Hippocampal formation (tissue), 2 donors: ENCODE measurements around the gene NPIPA3.
"Not testable (repeated sequence)": the region's sequence is repeated elsewhere in the genome, so short reads cannot be mapped to it uniquely, and the experiment has no call there.

Source experiments
- DNase-seq, 2 donors: peaks; one replicate each; lab custom pipeline; 2025; lab: John Stamatoyannopoulos, UW

Gene NPIPA3

GRCh38 chr16:14742273-14743128, 39.3 kb downstream of the NPIPA3 start, which contains the start of gene NPIPA2:
Gene NPIPA2 (plus strand): TSS chr16:14742533. CDS start chr16:14748066, 5,533 bp downstream.
- DNase-seq: not testable (repeated sequence)

- DNase-seq: not testable (repeated sequence)
Observed at GRCh38 chr16:14773654-14774053, 70.4 kb downstream of the NPIPA3 start.

DNA sequence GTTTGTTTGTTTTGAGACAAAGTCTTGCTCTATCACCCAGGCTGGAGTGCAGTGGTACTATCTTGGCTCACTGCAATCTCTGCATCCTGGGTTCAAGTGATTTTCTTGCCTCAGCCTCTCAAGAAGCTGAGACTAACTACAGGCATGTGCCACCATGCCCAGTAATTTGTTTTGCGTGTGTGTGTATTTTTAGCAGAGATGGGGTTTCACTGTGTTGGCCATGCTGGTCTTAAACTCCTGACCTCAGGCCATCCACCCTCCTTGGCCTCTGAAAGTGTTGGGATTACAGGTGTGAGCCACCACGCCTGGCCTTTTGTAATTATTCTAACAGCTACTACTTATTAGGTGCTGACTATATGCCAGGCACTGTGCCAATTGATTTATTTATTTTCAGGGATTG, 72.4 kb downstream of the NPIPA3 start:
- not testable (repeated sequence) for DNase-seq
